OCI-LY1 (cell line): ENCODE data around the gene EML5.

ENCODE experiments used
- H2AFZ ChIP-seq: fragments of 200-600 bp; sonication (generic), shearing (Covaris generic); 2 replicates; pipeline ENCODE4 v1.6.0; 2014; ENCODE audit warnings: antibody characterized with exemption, mild to moderate bottlenecking, low read length
- H3F3A ChIP-seq: fragments of 200-600 bp; sonication (generic), shearing (Covaris generic); 2 replicates; pipeline ENCODE4 v1.6.0; 2014; ENCODE audit warnings: mild to moderate bottlenecking, antibody characterized with exemption, low read length, moderate library complexity; ENCODE audit not compliant: insufficient read depth
- H3K27ac ChIP-seq: fragments of 200-600 bp; sonication (generic); 2 replicates; pipeline ENCODE4 v1.5.1; 2014; ENCODE audit warnings: low read length, mixed run types, mild to moderate bottlenecking, low read depth; ENCODE audit not compliant: poor library complexity, severe bottlenecking
- H3K27me3 ChIP-seq: fragments of 200-600 bp; sonication (generic); 2 replicates; pipeline ENCODE4 v1.6.0; 2014; ENCODE audit warnings: antibody characterized with exemption, mild to moderate bottlenecking, low read length, moderate library complexity; ENCODE audit not compliant: insufficient read depth
- H3K36me3 ChIP-seq: fragments of 200-600 bp; sonication (generic); 2 replicates; pipeline ENCODE4 v1.6.1; 2014; ENCODE audit warnings: mild to moderate bottlenecking, antibody characterized with exemption, low read length, moderate library complexity, mixed read lengths; ENCODE audit not compliant: insufficient read depth
- H3K4me1 ChIP-seq: fragments of 200-600 bp; sonication (generic); 2 replicates; pipeline ENCODE4 v1.5.1; 2014; ENCODE audit warnings: mild to moderate bottlenecking, low read length, moderate library complexity; ENCODE audit not compliant: insufficient read depth, severe bottlenecking
- H3K4me2 ChIP-seq: fragments of 200-600 bp; sonication (generic), shearing (Covaris generic); 2 replicates; pipeline ENCODE4 v1.6.1; 2014; ENCODE audit warnings: low read length
- H3K4me3 ChIP-seq: fragments of 200-600 bp; sonication (generic); 2 replicates; pipeline ENCODE4 v1.5.1; 2014; ENCODE audit warnings: low read length, low read depth, mild to moderate bottlenecking, mixed read lengths; ENCODE audit not compliant: poor library complexity, severe bottlenecking
- H3K79me2 ChIP-seq: fragments of 200-600 bp; shearing (Covaris generic); 2 replicates; pipeline ENCODE4 v1.6.1; 2016; ENCODE audit warnings: mixed run types, low read length, mixed read lengths; ENCODE audit not compliant: insufficient read depth
- H3K9ac ChIP-seq: fragments of 200-600 bp; sonication (generic), shearing (Covaris generic); 2 replicates; pipeline ENCODE4 v1.6.1; 2014; ENCODE audit warnings: mild to moderate bottlenecking, low read length, mixed read lengths
- H3K9me2 ChIP-seq: fragments of 200-600 bp; sonication (generic), shearing (Covaris generic); 2 replicates; pipeline ENCODE4 v1.6.1; 2014; ENCODE audit warnings: low read depth, mild to moderate bottlenecking, low read length, mixed read lengths
- H3K9me3 ChIP-seq: fragments of 200-600 bp; shearing (Covaris generic); 2 replicates; pipeline ENCODE4 v1.6.1; 2014; ENCODE audit warnings: low read length, mixed read lengths
- H4K20me1 ChIP-seq: fragments of 200-600 bp; sonication (generic), shearing (Covaris generic); 2 replicates; pipeline ENCODE4 v1.6.0; 2016; ENCODE audit warnings: mild to moderate bottlenecking, low read length; ENCODE audit not compliant: insufficient read depth
- EZH2 ChIP-seq: fragments of 200-600 bp; sonication (generic), shearing (Covaris generic); IDR thresholded peaks from 2 replicates; pipeline ENCODE4 v1.8.0; 2017; ENCODE audit warnings: borderline replicate concordance, mixed run types, mild to moderate bottlenecking, antibody characterized with exemption, low read length, moderate library complexity, mixed read lengths
- TF ChIP-seq, protein P1 (sequence below): fragments of 200-600 bp; sonication (generic), shearing (Covaris generic); IDR thresholded peaks from 2 replicates; pipeline ENCODE4 v1.5.1; 2017; ENCODE audit warnings: mild to moderate bottlenecking, antibody characterized with exemption, low read length, moderate library complexity, mixed read lengths

EML5 gene

DNA sequence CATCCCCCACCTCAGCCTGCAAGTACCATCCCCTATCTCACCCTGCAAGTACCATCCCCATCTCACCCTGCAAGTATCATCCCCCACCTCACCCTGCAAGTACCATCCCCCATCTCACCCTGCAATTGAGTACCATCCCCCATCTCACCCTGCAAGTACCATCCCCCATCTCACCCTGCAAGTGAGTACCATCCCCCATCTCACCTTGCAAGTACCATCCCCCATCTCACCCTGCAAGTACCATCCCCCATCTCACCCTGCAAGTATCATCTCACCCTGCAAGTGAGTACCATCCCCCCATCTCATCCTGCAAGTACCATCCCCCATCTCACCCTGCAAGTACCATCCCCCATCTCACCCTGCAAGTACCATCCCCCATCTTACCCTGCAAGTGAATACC is 184.9 kb downstream of the EML5 start:
- no peaks in the 10 kb centered on the region for H3K79me2 ChIP-seq
- no peaks in the 10 kb centered on the region for H3K4me1 ChIP-seq
- peaks cover 84% of the 10 kb centered on the region for H3K36me3 ChIP-seq
- H2AFZ ChIP-seq: no peak overlapping the region
- no peak overlapping the region for H3K9ac ChIP-seq
- H3K4me2 ChIP-seq: no peak overlapping the region
- H3K4me3 ChIP-seq: no peak overlapping the region
- H3K9me3 ChIP-seq: no peaks in the 10 kb centered on the region
- no peak overlapping the region for H3K27ac ChIP-seq
- no peaks in the 10 kb centered on the region for H3K9me2 ChIP-seq
- no peaks in the 10 kb centered on the region for H4K20me1 ChIP-seq
- H3F3A ChIP-seq: no peaks in the 10 kb centered on the region
- H3K27me3 ChIP-seq: no peaks in the 10 kb centered on the region
- no peak for TF ChIP-seq EZH2
- TF ChIP-seq, protein P1, sequence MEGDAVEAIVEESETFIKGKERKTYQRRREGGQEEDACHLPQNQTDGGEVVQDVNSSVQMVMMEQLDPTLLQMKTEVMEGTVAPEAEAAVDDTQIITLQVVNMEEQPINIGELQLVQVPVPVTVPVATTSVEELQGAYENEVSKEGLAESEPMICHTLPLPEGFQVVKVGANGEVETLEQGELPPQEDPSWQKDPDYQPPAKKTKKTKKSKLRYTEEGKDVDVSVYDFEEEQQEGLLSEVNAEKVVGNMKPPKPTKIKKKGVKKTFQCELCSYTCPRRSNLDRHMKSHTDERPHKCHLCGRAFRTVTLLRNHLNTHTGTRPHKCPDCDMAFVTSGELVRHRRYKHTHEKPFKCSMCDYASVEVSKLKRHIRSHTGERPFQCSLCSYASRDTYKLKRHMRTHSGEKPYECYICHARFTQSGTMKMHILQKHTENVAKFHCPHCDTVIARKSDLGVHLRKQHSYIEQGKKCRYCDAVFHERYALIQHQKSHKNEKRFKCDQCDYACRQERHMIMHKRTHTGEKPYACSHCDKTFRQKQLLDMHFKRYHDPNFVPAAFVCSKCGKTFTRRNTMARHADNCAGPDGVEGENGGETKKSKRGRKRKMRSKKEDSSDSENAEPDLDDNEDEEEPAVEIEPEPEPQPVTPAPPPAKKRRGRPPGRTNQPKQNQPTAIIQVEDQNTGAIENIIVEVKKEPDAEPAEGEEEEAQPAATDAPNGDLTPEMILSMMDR: no peak

DNA sequence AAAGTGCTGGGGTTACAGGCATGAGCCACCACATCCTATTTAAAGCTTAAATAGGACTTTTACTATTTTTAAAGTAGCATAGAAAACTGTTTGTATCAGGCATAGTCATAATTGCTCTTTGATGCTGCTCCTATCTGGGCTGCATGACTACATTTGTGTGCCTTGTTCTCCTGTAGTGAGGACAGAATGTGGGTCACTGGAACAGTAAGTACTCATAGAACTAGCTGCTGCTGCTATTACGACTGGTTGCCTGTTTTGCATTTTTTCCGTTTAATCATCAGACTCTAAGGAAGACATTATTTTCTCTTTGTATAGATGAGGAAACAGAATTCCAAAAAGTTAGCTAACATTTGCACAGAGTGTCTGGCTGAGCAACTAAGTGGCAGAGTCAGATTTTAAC is 187.2 kb downstream of the EML5 start:
- no peak overlapping the region for H3K9ac ChIP-seq
- TF ChIP-seq, protein P1: no peak
- no peak for TF ChIP-seq EZH2
- no peaks in the 10 kb centered on the region for H3K9me2 ChIP-seq
- no peak overlapping the region for H3K4me2 ChIP-seq
- H2AFZ ChIP-seq: no peak overlapping the region
- H3F3A ChIP-seq: no peaks in the 10 kb centered on the region
- no peaks in the 10 kb centered on the region for H3K27me3 ChIP-seq
- H3K4me1 ChIP-seq: no peaks in the 10 kb centered on the region
- H3K36me3 ChIP-seq: peaks cover 84% of the 10 kb centered on the region
- no peaks in the 10 kb centered on the region for H4K20me1 ChIP-seq
- H3K9me3 ChIP-seq: no peaks in the 10 kb centered on the region
- no peak overlapping the region for H3K27ac ChIP-seq
- no peak overlapping the region for H3K4me3 ChIP-seq
- H3K79me2 ChIP-seq: no peaks in the 10 kb centered on the region

DNA sequence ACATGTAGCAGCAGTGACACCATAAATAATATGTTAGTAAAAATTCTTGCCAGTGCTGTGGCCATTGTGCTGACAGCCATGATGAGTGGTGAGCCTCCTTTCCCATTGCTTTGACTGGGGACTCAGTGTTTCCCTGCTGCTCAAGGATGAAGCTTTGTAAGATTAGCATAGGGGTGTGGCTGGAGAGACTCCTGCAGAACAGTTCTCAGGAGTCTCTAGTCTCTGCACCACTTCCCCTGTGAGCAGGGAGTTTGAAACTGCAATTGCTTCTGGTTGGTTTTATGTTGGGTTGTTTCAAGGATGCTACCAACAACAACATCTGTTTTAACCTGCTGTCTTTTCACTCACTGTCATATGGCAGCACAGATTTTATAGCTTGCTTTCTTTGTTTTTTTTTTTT is 188.5 kb downstream of the EML5 start:
- Histone ChIP-seq H3K27ac (no peak overlapping the region), H4K20me1 (no peaks in the 10 kb centered on the region), H3K4me3 (no peak overlapping the region), H2AFZ (no peak overlapping the region), H3K9me2 (no peaks in the 10 kb centered on the region), H3K36me3 (peaks cover 71% of the 10 kb centered on the region), H3K27me3 (no peaks in the 10 kb centered on the region), H3K9me3 (no peaks in the 10 kb centered on the region), H3K9ac (no peak overlapping the region), H3K79me2 (no peaks in the 10 kb centered on the region), H3K4me1 (peaks cover 8% of the 10 kb centered on the region), H3F3A (no peaks in the 10 kb centered on the region), H3K4me2 (no peak overlapping the region)
- TF ChIP-seq EZH2: no peak
- TF ChIP-seq, protein P1: no peak
